ENCODE measurements around the gene GNAQ.

GRCh38 chr9:77710965-77711648, 320.5 kb downstream of the GNAQ start:
- TF ChIP-seq CTCF (IDR thresholded peaks at IDR 0.05), result no peak
- TF ChIP-seq POLR2A (IDR thresholded peaks at IDR 0.05), result no peak
